IMR-90 (cell line): ENCODE data around the gene DMD. TPM values are rescaled to one million over a fixed set of nuclear protein-coding genes. Genes with fewer than 3 reads are reported as not detected.

Experiments
- ATAC-seq: fragments of 200-7000 bp; cut with Tn5 transposase; 2 replicates; pipeline ENCODE4 v1.9.1; 2020; ENCODE audit warnings: low read depth, mild to moderate bottlenecking, moderate library complexity
- BruUV-seq: library from RNA; stranded (reverse); fragments of 400-500 nt; replicated peaks from 2 replicates; lab custom pipeline; 2021; lab: Mats Ljungman, UMichigan
- CTCF ChIA-PET: fragments of 300-600 bp; formaldehyde crosslinking; extraction: SDS; loops from one replicate; lab custom pipeline; 2021; ENCODE audit warnings: antibody characterized with exemption; lab: Yijun Ruan, JAX
- POLR2A ChIA-PET: fragments of 300-600 bp; sonication (Branson Sonifier 250); formaldehyde crosslinking; loops from one replicate; lab custom pipeline; 2022; ENCODE audit warnings: antibody characterized with exemption; ENCODE audit not compliant: unreplicated experiment; lab: Charles Lee
- DNase-seq: peaks from one replicate; pipeline ENCODE4 v3.0.0; 2013
- H2AFZ ChIP-seq: replicated peaks from 2 replicates; pipeline ENCODE3; 2013; ENCODE audit warnings: low read length, mild to moderate bottlenecking; ENCODE audit not compliant: poor library complexity
- H2AK5ac ChIP-seq: 2 replicates; pipeline ENCODE4 v1.6.1; 2013; ENCODE audit warnings: low read depth, low read length, inconsistent platforms
- H2AK9ac ChIP-seq: replicated peaks from 2 replicates; pipeline ENCODE3; 2013; ENCODE audit warnings: mild to moderate bottlenecking, low read depth, low read length, moderate library complexity; ENCODE audit not compliant: poor library complexity
- H2BK120ac ChIP-seq: 2 replicates; pipeline ENCODE4 v1.6.1; 2013; ENCODE audit warnings: low read depth, low read length, inconsistent platforms
- H2BK15ac ChIP-seq: 3 replicates; pipeline ENCODE4 v1.6.1; 2013; ENCODE audit warnings: low read depth, low read length, inconsistent platforms
- H2BK20ac ChIP-seq: 2 replicates; pipeline ENCODE4 v1.6.1; 2013; ENCODE audit warnings: low read depth, mild to moderate bottlenecking, inconsistent platforms, low read length, moderate library complexity
- H2BK5ac ChIP-seq: 2 replicates; pipeline ENCODE4 v1.6.1; 2013; ENCODE audit warnings: mild to moderate bottlenecking, low read depth, low read length, inconsistent platforms; ENCODE audit not compliant: poor library complexity, severe bottlenecking
- H3K14ac ChIP-seq: replicated peaks from 2 replicates; pipeline ENCODE4 v1.6.1; 2013; ENCODE audit warnings: low read depth, low read length, inconsistent platforms
- H3K18ac ChIP-seq: 2 replicates; pipeline ENCODE4 v1.6.1; 2013; ENCODE audit warnings: low read depth, low read length, control low read depth
- H3K23ac ChIP-seq: 2 replicates; pipeline ENCODE4 v1.6.1; 2013; ENCODE audit warnings: low read depth, low read length, inconsistent platforms
- H3K27ac ChIP-seq: 2 replicates; pipeline ENCODE4 v1.5.1; 2013; ENCODE audit warnings: mild to moderate bottlenecking, control low read depth, low read length; ENCODE audit not compliant: insufficient read depth
- H3K27me3 ChIP-seq: 2 replicates; pipeline ENCODE4 v1.6.1; 2013; ENCODE audit warnings: low read length; ENCODE audit not compliant: control insufficient read depth, insufficient read depth
- H3K36me3 ChIP-seq: 2 replicates; pipeline ENCODE4 v1.6.1; 2013; ENCODE audit warnings: low read length, mixed read lengths; ENCODE audit not compliant: control insufficient read depth, insufficient read depth
- H3K4ac ChIP-seq: 2 replicates; pipeline ENCODE4 v1.6.1; 2013; ENCODE audit warnings: low read depth, low read length, inconsistent platforms
- H3K4me1 ChIP-seq: 2 replicates; pipeline ENCODE4 v1.6.1; 2013; ENCODE audit warnings: low read length, mixed read lengths; ENCODE audit not compliant: control insufficient read depth, insufficient read depth
- H3K4me2 ChIP-seq: 2 replicates; pipeline ENCODE4 v1.6.1; 2013; ENCODE audit warnings: low read depth, mild to moderate bottlenecking, control low read depth, low read length, moderate library complexity
- H3K4me3 ChIP-seq: 2 replicates; pipeline ENCODE4 v1.5.1; 2013; ENCODE audit warnings: low read depth, mild to moderate bottlenecking, control low read depth, low read length, moderate library complexity; ENCODE audit not compliant: insufficient read depth
- H3K56ac ChIP-seq: 2 replicates; pipeline ENCODE4 v1.6.1; 2013; ENCODE audit warnings: low read length, inconsistent platforms; ENCODE audit not compliant: insufficient read depth; ENCODE audit errors: extremely low read depth
- H3K79me1 ChIP-seq, 2 experiments: 2 replicates each; pipeline ENCODE4 v1.6.1; 2013; ENCODE audit warnings: low read length in 2 of 2, inconsistent platforms in 1 of 2, low read depth in 1 of 2
- H3K9ac ChIP-seq: 2 replicates; pipeline ENCODE4 v1.6.1; 2013; ENCODE audit warnings: low read depth, low read length, control low read depth
- H3K9me1 ChIP-seq: 2 replicates; pipeline ENCODE4 v1.6.1; 2013; ENCODE audit warnings: low read length, inconsistent platforms; ENCODE audit not compliant: insufficient read depth
- H3K9me3 ChIP-seq: 2 replicates; pipeline ENCODE4 v1.6.1; 2013; ENCODE audit warnings: low read length; ENCODE audit not compliant: control insufficient read depth, insufficient read depth
- H4K20me1 ChIP-seq: 2 replicates; pipeline ENCODE4 v1.6.1; 2013; ENCODE audit warnings: low read length, inconsistent platforms; ENCODE audit not compliant: insufficient read depth
- H4K5ac ChIP-seq: 2 replicates; pipeline ENCODE4 v1.6.1; 2013; ENCODE audit warnings: mild to moderate bottlenecking, low read depth, low read length, control low read depth
- H4K8ac ChIP-seq, 2 experiments: 2 replicates each; pipeline ENCODE4 v1.6.1; 2013; ENCODE audit warnings: low read depth in 2 of 2, low read length in 2 of 2, control low read depth in 1 of 2, inconsistent platforms in 1 of 2
- H4K91ac ChIP-seq: 2 replicates; pipeline ENCODE4 v1.6.1; 2013; ENCODE audit warnings: low read depth, low read length, inconsistent platforms; ENCODE audit not compliant: insufficient read depth
- BHLHE40 ChIP-seq: fragments of 150-350 bp; IDR thresholded peaks from 2 replicates; pipeline ENCODE4 v1.6.1; 2016; ENCODE audit warnings: mild to moderate bottlenecking, low read depth, low read length
- CEBPB ChIP-seq: IDR thresholded peaks from 2 replicates; pipeline ENCODE4 v1.6.1; 2012; ENCODE audit warnings: low read depth, low read length, improper control_type of control experiment
- FOS ChIP-seq: fragments of 150-350 bp; IDR thresholded peaks from 2 replicates; pipeline ENCODE4 v1.6.1; 2016; ENCODE audit warnings: low read depth, low read length
- MAFK ChIP-seq: IDR thresholded peaks from 2 replicates; pipeline ENCODE4 v1.6.1; 2012; ENCODE audit warnings: low read depth, low read length, improper control_type of control experiment
- MXI1 ChIP-seq: IDR thresholded peaks from 2 replicates; pipeline ENCODE4 v1.6.1; 2012; ENCODE audit warnings: low read depth, mild to moderate bottlenecking, low read length, moderate library complexity, borderline replicate concordance
- NFE2L2 ChIP-seq: fragments of 150-350 bp; IDR thresholded peaks from 2 replicates; pipeline ENCODE4 v1.6.1; 2016; ENCODE audit warnings: low read depth, mild to moderate bottlenecking, low read length
- RAD21 ChIP-seq: IDR thresholded peaks from 2 replicates; pipeline ENCODE4 v1.6.1; 2012; ENCODE audit warnings: low read length, improper control_type of control experiment
- RCOR1 ChIP-seq: IDR thresholded peaks from 2 replicates; pipeline ENCODE4 v1.6.1; 2012; ENCODE audit warnings: mild to moderate bottlenecking, low read length, improper control_type of control experiment; ENCODE audit not compliant: insufficient replicate concordance
- SMC3 ChIP-seq: fragments of 150-350 bp; IDR thresholded peaks from 2 replicates; pipeline ENCODE4 v1.6.1; 2016; ENCODE audit warnings: low read depth, mild to moderate bottlenecking, antibody characterized with exemption, low read length, moderate library complexity
- dilution Hi-C: fragments of 300-500 bp; cut with HindIII; formaldehyde crosslinking; loops from one replicate; pipeline ENCODE4 v1.14.3; 2018; ENCODE audit warnings: low sequenced_read_pairs; ENCODE audit not compliant: unreplicated experiment
- in situ Hi-C: fragments of 300-500 bp; cut with MboI; formaldehyde crosslinking; loops from 3 replicates; pipeline ENCODE4 v1.14.3; 2019; ENCODE audit warnings: low sequenced_read_pairs, inconsistent platforms, mixed read lengths
- intact Hi-C: fragments of 100-400 bp; cut with micrococcal nuclease; formaldehyde crosslinking; loops from 2 replicates; pipeline ENCODE4 v1.10.0; 2022
- polyA plus RNA-seq, 3 experiments: library from polyadenylated mRNA; depleted of rRNA; stranded (reverse); fragments of >200 nt; gene quantifications; 2 replicates each; pipeline ENCODE4 v1.2.3, GENCODE V29; 2012; ENCODE audit warnings: low replicate concordance in 1 of 3
- total RNA-seq: library from RNA; depleted of rRNA; stranded (reverse); fragments of >200 nt; gene quantifications from 2 replicates; pipeline ENCODE4 v1.2.3, GENCODE V29; 2012
- TF ChIP-seq, protein P1 (sequence below): fragments of 150-350 bp; IDR thresholded peaks from 2 replicates; pipeline ENCODE4 v1.6.1; 2017; ENCODE audit warnings: mild to moderate bottlenecking, antibody characterized with exemption, low read length, low read depth
- TF ChIP-seq, protein P2 (sequence below): conservative IDR thresholded peaks from 2 replicates; pipeline ENCODE4 v1.5.1; 2012; ENCODE audit warnings: mild to moderate bottlenecking, low read depth, low read length, improper control_type of control experiment
- TF ChIP-seq, protein P3 (sequence below): fragments of 150-350 bp; IDR thresholded peaks from 2 replicates; pipeline ENCODE4 v1.6.1; 2016; ENCODE audit warnings: low read depth, mild to moderate bottlenecking, low read length, moderate library complexity, borderline replicate concordance

The DMD gene
- total and polyA plus RNA-seq, 2 of the 4 experiments (the other 2 are of a cell fraction) = 6.6 to 11.8 TPM

DNA sequence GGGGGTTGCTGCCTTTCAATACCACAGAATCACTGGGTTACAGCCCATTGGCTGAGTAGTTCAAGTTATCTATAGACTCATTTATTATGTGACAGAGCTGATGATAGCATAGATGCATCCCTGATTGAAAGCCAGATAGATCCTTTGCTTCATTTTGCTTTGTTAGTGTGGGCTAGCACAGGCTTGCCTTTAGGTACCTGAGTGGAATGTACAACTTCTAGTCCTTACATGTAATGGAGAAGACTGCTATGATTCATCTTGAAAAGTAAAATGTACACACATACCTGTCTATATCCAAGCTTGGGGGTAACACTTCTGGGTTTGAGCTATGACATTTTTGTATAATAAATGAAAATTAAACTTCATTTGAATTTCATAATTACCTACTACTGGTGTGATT, 1913.5 kb downstream of the DMD start:
- ATAC-seq (no peak), DNase-seq (no peak)
- Histone ChIP-seq H3K4me1 (no peaks in the 10 kb centered on the region), H3K9me1 (no peaks in the 10 kb centered on the region), H2AK9ac (no peak overlapping the region), H3K56ac (no peak overlapping the region), H4K91ac (no peak overlapping the region), H3K36me3 (no peaks in the 10 kb centered on the region), H3K9ac (no peak overlapping the region), H4K5ac (no peak overlapping the region), H3K4me2 (no peak overlapping the region), H2BK5ac (no peak overlapping the region), H3K4ac (no peak overlapping the region), H3K79me1 (no peaks in the 10 kb centered on the region), H3K27me3 (no peaks in the 10 kb centered on the region), H3K23ac (no peak overlapping the region), H4K8ac (no peak overlapping the region), H3K18ac (no peak overlapping the region), H4K20me1 (no peaks in the 10 kb centered on the region), H3K4me3 (no peak overlapping the region), H3K14ac (no peak overlapping the region), H2AFZ (no peak overlapping the region), H2BK20ac (no peak overlapping the region), H3K9me3 (no peaks in the 10 kb centered on the region), H2BK15ac (no peak overlapping the region), H2BK120ac (no peak overlapping the region), H2AK5ac (no peak overlapping the region), H3K27ac (no peak overlapping the region)
- in situ Hi-C loops (no loop called here), intact Hi-C loops (no loop called here), dilution Hi-C loops (no loop called here)
- ChIA-PET CTCF (no interaction called here), POLR2A (no interaction called here)
- BruUV-seq = no TSS peak
- TF ChIP-seq, protein P1, sequence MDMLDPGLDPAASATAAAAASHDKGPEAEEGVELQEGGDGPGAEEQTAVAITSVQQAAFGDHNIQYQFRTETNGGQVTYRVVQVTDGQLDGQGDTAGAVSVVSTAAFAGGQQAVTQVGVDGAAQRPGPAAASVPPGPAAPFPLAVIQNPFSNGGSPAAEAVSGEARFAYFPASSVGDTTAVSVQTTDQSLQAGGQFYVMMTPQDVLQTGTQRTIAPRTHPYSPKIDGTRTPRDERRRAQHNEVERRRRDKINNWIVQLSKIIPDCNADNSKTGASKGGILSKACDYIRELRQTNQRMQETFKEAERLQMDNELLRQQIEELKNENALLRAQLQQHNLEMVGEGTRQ = no peak
- TF ChIP-seq RAD21 (no peak), SMC3 (no peak), NFE2L2 (no peak), MAFK (no peak), BHLHE40 (no peak), FOS (no peak), CEBPB (no peak), RCOR1 (no peak), MXI1 (no peak)
- TF ChIP-seq, protein P2, sequence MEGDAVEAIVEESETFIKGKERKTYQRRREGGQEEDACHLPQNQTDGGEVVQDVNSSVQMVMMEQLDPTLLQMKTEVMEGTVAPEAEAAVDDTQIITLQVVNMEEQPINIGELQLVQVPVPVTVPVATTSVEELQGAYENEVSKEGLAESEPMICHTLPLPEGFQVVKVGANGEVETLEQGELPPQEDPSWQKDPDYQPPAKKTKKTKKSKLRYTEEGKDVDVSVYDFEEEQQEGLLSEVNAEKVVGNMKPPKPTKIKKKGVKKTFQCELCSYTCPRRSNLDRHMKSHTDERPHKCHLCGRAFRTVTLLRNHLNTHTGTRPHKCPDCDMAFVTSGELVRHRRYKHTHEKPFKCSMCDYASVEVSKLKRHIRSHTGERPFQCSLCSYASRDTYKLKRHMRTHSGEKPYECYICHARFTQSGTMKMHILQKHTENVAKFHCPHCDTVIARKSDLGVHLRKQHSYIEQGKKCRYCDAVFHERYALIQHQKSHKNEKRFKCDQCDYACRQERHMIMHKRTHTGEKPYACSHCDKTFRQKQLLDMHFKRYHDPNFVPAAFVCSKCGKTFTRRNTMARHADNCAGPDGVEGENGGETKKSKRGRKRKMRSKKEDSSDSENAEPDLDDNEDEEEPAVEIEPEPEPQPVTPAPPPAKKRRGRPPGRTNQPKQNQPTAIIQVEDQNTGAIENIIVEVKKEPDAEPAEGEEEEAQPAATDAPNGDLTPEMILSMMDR = no peak
- TF ChIP-seq, protein P3, sequence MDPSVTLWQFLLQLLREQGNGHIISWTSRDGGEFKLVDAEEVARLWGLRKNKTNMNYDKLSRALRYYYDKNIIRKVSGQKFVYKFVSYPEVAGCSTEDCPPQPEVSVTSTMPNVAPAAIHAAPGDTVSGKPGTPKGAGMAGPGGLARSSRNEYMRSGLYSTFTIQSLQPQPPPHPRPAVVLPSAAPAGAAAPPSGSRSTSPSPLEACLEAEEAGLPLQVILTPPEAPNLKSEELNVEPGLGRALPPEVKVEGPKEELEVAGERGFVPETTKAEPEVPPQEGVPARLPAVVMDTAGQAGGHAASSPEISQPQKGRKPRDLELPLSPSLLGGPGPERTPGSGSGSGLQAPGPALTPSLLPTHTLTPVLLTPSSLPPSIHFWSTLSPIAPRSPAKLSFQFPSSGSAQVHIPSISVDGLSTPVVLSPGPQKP = no peak
